Hematopoietic multipotent progenitor cell treated with erythropoietin and hydrocortisone succinate and interleukin-3 and kit ligand, for 15 days (in vitro differentiated cells): ENCODE measurements around the gene PPP2R5D.
"Not testable (repeated sequence)": the region's sequence is repeated elsewhere in the genome, so short reads cannot be mapped to it uniquely, and the experiment has no call there.

ENCODE experiments used
- DNase-seq: peaks from one replicate; pipeline ENCODE4 v3.0.0-alpha.2; 2015; ENCODE audit warnings: low spot score

Gene PPP2R5D

DNA sequence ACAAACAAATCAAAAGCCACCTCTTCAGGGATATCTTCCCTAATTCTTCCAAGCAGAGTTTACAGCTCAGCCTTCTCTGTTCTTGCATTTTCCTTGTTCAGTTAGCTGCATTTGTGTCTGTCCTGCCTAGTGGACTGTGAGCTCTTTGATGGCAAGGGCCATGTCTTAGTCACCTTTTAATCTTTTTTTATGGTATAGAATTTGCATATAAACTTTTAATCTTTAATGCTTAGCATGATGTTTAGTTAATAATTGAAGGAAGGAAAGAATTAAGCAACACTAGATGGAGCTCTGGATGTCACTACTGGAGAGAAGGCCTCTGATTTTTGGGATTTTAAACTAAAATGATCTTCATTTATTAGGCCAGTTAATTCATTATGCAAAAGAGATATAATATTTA is 12.1 kb downstream of the PPP2R5D start:
- no peak for DNase-seq

DNA sequence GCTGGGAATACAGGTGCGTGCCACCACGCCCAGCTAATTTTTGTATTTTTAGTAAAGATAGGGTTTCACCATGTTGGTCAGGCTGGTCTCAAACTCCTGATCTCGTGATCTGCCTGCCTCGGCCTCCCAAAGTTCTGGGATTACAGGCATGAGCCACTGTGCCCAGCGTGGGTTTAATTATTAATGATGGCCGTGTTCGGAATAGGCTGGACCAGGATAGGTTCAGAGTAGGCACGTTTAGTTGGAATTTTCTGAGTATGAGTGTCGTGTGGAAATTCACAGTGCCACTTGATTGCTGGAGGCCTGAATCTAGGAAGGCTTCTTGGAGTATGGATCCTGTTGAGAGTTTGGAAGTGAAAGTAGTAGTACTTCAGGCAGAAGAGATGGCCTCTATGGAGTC is 13.8 kb downstream of the PPP2R5D start:
- not testable (repeated sequence) for DNase-seq

DNA sequence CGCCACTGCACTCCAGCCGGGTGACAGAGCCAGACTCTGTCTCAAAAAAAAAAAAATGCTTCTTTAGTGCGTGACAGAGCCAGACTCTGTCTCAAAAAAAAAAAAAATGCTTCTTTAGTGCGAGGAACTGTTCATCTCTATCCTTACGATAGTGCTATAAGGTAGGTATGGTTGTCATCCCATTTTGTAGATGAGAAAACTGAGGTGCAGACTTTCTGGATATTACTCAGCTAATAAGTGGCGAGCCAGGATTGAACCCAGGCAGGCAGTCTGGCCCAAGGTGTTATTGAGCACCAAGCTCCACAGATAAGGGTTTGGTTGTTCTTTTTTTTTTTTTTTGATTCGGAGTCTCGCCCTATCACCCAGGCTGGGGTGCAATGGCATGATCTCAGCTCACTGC is 17.5 kb downstream of the PPP2R5D start:
- DNase-seq = no peak

DNA sequence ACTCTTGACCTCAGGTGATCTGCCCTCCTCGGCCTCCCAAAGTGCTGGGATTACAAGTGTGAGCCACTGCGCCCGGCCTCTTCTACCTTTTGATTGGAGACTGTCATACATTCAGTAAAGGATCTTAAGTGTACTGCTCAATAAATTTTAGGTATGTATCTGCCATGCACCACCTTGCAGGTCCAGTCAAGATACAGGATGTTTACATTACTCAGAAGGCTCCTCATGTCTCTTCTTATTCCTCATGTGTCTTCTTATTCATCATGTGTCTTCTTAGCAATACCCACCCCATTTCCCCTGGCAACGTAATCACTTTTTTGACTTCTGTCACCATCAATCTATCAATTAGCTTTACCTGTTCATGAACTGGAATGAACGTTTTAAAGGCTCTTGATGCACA is 21.5 kb downstream of the PPP2R5D start:
- no peak for DNase-seq

DNA sequence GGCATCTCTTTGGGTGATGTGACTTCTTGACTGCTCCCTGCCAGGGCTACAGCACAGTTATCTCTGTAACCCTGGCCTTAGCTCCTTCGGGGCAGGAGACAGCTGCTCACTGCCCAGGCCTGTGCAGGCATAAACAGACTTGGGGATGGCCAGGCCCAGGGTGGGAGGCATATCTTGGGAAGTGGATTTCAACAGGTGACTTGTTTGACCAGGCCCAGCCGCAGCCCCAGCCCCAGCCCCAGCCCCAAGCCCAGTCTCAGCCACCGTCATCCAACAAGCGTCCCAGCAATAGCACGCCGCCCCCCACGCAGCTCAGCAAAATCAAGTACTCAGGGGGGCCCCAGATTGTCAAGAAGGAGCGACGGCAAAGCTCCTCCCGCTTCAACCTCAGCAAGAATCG is 21.9 kb downstream of the PPP2R5D start:
- DNase-seq = no peak

DNA sequence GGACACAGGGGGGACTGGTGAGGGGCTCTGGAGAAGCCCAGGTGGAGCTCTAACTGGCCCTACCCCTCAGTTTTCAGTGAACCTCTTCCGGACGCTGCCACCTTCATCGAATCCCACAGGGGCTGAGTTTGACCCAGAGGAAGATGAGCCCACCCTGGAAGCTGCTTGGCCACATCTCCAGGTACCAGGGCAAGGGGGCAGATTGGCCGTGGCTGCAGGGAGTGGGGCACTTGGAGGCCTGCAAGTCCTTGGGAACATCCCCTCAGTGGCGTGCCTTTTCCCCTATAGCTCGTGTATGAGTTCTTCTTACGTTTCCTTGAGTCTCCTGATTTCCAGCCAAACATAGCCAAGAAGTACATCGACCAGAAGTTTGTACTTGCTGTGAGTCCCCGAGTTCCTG is 22.8 kb downstream of the PPP2R5D start:
- DNase-seq = no peak

DNA sequence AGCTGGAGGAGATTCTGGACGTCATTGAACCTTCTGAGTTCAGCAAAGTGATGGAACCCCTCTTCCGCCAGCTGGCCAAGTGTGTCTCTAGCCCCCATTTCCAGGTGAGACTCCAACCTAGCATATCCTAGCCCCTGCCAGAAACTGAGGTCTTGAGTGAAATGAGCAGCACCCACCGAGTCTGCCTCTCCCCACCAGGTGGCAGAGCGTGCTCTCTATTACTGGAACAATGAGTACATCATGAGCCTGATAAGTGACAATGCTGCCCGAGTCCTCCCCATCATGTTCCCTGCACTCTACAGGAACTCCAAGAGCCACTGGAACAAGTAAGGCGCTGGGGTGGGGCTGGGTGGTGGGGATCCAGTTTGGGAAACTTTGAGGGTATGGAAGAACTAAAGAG is 24.8 kb downstream of the PPP2R5D start:
- peak; percentile 43 for DNase-seq

DNA sequence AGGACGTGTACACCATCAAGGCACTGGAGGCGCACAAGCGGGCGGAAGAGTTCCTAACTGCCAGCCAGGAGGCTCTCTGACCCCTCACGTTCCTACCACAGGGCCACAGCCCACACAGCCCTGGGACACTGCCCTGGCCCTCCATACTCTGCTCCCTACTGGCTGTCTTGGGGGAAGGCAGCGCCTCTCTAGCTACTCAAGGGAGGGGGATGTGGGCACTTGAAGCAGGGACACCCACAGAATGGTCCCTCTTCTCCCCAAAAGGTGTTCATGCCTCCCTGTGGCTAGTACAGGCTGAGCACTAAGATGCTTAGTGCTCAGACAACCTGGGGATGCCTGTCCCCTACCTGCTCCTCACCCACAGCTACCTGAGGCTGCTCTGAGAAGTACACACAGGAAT is 26.8 kb downstream of the PPP2R5D start:
- no peak for DNase-seq

DNA sequence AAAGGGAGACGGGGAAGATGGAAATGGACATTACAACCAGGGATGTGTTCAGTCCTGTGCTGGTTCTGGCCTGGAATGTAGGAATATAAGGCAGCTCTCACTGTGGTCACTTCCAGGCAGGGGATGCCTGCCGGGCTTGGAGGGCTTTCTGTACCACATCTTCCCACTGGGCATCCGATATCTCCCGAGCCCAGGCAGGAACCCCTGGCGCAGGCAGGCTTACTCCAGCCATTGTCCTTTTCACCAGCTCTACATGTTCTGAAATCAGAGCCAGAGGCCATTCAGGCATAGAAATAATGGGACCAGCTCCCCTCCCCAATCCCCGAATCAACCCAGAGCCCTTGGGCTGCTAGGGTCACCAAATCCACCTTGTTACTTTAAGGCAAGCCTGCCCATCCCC is 28.0 kb downstream of the PPP2R5D start:
- no peak for DNase-seq

DNA sequence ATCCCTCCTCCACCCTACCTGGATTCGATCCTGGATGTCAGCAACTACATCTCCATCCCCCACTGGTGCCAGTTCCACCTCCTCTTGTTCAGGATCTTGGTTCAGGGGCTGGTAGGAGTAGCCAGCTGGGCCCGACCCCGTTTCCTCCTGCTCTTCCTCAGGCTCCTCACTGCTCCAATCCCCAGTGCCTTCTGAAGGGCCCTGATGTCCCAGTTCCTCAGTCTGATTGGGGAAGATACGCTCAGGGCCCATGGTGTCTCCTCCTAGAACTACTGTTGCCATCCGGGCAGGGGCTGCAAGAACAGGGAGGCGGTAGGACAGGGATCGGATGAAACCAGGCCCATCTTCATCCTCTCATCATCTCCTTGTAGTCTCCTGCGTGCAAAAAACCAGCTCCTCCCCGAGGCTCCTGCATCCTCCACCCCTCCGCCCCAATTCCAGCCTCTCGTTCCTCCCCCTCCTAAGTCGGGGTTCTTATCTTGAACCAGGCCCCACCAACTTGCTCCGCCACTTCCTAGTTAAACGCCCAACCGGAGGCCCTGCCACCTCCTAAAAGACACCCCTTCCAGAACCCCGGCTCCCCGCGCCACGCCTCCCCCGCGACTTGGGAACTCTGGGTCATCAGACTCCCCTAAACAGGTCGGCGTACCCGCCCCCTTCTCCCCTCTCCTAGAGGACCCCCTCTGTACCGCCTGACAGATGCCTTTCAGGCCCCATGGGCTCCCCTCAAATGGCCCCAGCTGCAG is 28.9 kb downstream of the PPP2R5D start:
- peak; percentile 66 for DNase-seq

DNA sequence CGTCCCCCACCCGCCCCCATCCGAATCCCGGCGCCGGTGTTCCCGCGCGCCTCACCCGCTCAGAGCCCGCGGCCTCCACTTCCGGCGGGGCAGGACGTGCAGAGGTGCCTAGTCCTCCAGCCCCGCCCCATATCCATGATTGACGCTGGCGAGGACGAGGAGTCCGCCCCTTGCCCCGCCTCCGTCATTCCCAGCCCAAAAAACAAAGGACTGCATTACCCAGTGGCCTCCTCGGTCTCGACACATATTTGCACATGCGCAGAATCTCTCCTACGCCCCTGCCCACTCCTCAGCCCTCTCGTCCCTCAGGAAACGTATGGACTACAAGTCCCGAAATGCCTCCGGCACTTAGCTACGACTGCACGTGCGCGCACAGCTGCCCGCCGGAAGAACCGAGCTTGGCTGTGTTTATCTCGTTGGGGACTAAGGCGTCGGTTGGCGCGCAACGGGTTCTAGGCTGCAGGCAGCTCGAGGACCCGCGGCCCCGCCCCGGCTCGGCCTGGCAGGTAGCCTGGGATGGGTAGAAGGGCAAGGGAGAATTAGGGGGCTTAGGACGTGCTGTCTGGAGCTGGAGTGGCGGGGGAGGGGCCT is 29.6 kb downstream of the PPP2R5D start, which contains the start of the genes KLHDC3 and MEA1:
TSS of gene KLHDC3 (plus strand) at position 407 of the 591 bp plus-strand sequence. CDS start 2,944 bp downstream, outside the sequence.
TSS of gene MEA1 (minus strand) at position 104 of the 591 bp plus-strand sequence. CDS start 133 bp downstream, outside the sequence.
- peak; percentile 99 for DNase-seq

DNA sequence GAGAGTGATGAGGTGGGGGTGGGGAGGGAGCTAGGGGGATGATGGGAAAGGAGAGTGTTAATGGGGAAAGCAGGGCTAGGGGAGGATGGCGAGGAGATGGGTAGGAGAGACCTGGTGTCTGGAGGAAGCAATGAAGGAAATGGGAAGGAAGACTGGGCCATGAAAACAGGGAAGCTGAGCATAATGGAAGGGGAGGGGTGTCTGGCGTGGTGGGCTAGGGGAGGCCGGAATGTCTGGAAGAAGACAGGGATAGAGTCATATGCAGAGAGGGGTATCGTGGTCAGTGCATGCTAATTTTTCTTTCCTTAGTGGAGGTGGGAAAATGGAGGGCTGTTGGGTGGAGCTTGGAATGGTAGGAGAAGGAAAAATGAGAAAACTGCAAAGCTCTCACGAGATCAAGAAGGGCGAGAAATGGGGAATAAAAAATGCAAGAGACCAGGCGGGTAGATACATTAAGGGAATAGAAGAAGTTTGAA is 30.1 kb downstream of the PPP2R5D start:
- DNase-seq = no peak

DNA sequence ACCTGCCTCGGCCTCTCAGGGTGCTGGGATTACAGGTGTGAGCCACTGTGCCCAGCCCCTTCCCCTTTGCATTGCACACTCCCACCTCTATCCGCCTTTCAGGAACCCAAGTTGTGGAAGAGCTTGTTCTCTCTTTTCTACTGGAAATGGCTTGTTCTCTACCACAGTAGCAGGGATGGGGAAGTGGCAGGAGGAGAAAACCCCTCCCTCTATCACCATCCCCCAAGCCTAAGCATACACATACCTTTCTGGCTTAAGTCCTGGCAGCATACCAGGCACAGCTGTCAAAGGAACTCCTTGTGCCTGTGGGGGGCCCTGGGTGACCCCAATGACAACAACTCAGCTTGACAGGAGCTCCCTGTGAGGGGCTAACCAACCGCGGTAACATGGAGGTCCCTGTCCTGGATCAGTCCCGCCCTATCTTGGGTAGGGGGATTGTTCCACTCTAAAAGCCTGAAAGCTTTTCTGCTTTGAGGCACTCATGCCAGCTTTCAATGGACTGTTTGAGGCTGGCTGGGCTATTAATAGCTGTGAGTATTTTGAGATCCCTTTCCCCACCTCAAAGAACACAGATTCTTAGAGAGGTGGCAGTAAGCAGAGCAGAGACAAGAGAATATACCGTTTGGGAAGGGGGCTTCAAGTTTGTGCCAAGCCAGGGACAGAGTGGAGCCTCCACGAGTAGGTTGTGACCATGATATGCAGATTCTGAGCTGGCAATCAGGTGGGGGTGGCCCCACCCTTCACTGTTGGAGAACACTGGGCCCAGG is 32.0 kb downstream of the PPP2R5D start:
- peak; percentile 10 for DNase-seq

DNA sequence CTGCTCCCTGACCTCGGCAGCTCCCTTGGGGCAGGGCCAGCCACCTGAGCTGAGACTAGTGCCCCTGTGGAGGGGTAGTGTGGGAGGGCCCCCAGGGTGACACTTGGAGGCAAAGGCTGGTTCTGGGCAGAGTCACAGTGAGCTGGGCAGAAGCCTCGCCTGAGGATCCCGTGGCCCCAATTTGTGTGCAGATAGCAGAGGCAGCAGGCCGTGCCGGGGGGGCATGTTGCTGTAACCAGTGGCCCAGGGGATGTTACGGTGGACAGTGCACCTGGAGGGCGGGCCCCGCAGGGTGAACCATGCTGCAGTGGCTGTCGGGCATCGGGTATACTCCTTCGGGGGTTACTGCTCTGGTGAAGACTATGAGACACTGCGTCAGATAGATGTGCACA is 32.6 kb downstream of the PPP2R5D start:
- no peak for DNase-seq

DNA sequence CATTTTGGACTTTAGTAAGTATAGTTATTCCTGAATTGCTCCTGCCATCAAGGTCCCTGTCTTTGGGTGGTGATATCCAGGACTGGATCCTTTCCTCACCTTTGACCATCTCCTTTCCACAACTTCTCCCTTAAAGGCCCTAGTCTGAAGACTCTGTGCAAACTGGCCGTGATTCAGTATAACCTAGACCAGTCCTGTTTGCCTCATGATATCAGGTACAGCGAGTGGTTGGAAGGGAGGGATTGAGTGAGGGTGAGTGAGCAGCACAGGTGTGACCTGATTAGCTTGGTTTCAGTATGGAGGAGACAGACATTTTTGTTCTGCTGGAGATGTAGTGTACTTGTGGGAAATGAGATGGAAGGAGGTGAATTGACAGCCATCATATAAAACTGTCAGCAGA is 34.8 kb downstream of the PPP2R5D start:
- DNase-seq = no peak

DNA sequence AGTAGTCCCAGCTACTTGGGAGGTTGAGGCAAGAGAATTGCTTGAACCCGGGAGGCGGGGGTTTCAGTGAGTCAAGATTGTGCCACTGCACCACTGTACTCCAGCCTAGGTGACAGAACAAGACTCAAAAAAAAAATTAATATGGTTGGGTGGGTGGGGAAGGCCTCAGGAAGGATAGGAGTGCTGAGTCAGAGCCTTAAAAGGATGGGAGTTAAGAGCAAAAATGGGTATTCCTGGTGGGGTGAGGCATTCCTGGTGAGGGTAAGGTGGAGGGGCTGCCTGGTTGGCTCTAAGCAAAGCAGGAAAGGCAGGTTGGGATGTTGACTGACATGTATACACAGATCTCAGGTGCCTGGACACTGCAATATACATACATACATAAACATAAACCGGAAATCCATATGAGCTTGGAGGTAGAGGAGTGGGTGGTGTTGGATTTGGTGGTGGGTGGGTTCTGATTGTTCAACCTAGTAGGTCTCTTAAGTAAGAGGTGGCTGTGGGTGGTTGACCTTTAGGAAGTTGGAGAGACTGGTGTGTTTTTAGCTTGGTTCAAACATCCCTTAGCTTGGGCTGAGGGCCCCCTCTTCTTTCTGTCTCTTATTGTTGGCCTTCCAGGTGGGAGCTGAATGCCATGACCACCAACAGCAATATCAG is 35.8 kb downstream of the PPP2R5D start:
- no peak for DNase-seq

DNA sequence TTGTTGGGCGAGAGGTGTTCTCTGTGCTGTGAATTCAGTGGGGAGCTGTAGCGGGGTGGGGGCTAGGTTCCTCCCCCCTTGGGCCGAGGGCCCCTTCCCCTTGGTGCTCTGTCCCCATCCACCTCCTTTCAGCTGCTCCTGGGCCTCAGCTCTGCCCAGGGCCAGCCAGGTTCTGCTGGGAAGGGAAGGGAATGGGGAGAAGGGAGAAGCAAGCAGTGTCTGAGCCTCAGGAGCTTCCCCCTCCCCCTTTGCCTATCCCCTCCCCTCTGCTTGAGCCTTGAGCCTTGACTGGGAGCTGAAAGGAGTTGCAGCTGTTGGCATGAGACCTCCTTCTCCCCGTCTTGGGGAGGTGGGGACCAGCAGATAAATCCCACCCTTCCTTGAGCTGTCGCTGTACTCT is 36.5 kb downstream of the PPP2R5D start:
- DNase-seq = no peak

DNA sequence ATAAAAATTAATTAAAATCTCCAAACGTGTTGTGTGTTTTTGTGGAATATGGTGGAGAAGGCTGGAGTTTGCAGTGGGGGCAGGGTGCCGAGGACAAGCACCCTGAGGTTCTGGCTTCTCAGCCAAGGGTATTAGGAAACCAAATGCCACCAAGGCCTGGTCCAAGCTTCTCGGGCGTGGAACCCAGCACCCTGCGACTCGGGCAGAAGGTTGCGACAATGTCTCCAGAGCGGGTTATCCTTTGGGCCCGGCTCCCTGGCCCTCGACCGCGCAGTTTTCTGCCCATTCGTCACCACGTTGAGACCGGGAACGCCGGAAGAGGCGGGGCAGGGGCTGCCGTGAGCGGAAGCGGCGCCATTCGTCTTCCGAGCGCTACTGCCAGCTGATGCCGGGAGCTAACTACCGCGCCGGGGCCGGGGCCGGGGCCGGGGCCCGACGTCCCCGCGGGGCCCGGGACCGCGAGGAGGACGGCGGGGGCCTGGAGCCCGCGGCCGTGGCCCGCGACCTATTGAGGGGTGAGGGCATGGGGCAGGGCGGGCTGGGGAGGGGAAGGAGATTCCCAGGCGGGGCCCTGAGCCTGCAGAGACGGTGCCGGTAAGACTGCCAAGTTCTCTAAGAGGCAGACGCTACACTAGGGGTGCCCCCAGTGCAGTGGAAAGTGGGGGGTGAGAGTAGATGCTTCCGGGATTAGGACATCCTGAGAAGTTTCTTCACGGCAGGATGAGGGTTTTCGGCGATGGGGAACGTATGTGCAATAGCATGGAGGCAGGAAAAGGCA is 37.1 kb downstream of the PPP2R5D start, which contains the start of gene RRP36:
TSS of gene RRP36 (plus strand) at position 354 of the 778 bp plus-strand sequence. CDS start at position 386, 32 bp downstream.
- peak; percentile 74 for DNase-seq

DNA sequence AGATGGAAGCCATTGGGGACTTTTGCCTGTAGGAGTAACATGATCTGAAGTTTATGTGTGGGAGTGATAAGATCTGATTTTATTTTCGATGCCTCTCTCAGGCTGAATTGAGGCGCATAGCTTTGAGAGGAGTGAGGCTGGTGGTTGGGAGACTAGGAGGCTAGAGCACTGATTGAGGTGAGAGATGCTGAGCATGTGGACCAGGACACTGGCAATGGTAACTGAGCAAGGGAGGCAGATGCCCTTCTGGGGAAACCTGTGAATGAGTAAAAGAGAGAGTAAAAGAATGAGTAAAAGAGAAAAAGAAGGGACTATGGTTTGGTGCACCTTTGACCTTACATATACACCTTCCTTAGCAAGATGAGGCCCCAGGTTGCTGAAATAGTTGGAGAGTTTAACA is 40.1 kb downstream of the PPP2R5D start:
- DNase-seq = no peak

DNA sequence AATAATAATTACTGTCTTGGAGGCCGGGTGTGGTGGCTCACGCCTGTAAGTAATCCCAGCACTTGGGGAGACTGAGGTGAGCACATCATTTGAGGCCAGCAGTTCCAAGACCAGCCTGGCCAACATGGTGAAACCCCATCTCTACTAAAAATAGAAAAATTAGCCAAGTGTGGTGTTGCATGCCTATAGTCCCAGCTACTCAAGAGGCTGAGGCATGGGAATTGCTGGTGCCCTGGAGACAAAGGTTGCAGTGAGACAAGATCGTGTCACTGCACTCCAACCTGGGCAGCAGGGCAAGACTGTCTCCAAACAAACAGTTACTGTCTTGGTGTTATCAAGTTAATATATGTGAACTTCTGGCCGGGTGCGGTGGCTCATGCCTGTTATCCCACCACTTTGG is 42.0 kb downstream of the PPP2R5D start:
- DNase-seq = no peak

DNA sequence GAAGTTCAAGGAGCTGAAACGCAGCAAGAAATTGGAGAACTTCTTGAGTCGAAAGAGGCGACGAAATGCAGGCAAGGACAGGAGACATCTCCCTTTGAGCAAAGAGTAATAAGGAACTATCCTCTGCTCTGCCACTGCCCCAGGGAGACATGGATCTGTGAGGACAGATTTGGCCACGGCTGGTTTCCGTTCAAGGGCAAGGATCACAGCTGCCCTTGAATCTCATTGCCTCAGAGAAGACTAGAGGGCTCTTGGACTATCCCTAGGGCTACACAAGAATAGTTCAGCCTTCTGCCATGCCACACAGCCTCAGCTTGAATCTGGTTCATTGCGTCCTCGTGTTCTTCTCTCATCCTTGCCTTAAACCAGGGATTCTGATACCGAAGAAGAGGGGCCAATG is 44.8 kb downstream of the PPP2R5D start:
- no peak for DNase-seq
